NK-92 (cell line): ENCODE data around the gene TRIO.

ENCODE experiments used
- DNase-seq: peaks from one replicate; lab custom pipeline; 2025; ENCODE audit not compliant: unreplicated experiment; lab: John Stamatoyannopoulos, UW

Gene TRIO

DNA sequence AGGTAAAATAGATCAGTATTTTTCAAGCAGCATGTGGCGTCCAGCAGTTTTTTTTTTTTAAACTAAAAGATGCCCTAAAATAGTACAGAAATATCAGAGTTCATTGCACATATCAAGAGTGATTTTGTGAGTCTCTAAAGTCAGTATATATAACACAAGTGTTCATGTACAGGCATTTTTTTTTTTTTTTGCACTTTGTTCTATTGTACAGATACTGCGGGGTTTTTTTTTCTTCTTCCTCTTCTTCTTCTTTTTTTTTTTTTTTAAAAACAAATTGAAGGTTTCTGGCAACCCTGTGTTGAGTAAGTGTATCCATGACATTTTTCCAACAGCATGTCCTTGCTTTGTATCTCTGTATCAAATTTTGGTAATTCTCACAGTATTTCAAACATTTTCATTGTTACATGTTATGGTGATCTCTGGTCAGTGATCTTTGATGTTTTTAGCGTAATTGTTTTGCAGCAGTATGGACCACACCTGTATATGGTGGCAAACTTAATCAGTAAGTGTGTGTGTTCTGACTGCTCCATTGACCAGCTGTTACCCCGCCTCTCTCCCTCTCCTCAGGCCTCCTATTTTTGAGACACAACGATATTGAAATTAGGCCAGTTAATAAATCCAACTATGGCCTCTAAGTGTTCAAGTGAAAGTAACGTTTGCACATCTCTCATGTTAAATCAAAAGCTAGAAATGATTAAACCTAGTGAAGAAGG, 76.8 kb downstream of the TRIO start:
- no peak for DNase-seq

DNA sequence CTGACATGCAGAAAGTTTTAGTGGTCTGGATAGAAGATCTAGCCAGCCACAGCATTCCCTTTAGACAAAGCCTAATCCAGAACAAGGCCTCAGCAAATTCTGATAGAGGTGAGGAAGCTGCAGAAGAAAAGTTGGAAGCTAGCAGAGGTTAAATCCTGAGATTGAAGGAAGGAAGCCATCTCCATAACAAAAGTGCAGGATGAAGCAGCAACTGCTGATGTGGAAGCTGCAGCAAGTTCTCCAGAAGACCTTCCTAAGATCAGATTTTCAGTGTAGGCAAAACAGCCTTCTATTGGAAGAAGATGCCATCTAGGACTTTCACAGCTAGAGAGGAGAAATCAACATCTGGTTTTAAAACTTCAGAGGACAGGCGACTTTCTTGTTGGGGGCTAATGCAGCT, 77.5 kb downstream of the TRIO start:
- DNase-seq: no peak

GRCh38 chr5:14221732-14222131, 78.6 kb downstream of the TRIO start:
- DNase-seq: no peak

DNA sequence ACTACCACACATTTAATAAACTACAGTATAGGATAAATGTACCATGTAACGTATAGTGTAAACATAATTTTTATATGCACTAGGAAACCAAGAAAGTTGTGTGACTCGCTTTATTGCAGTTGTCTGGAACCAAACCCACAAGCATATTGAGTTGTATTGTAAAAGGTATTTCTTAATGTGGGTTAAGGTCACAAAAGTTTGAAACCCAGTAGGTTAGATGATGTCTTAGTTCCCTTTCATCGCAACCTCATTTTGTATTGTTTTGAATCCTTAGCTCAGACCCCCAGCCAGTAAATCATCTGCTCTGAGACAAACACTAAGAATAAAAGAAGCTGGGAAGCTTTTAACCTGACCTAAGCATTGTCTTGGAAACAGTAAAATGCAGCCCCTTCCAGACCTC, 79.1 kb downstream of the TRIO start:
- DNase-seq: no peak

- no peak for DNase-seq
These were observed 80.2 kb downstream of the TRIO start for GRCh38 chr5:14223372-14223771.

DNA sequence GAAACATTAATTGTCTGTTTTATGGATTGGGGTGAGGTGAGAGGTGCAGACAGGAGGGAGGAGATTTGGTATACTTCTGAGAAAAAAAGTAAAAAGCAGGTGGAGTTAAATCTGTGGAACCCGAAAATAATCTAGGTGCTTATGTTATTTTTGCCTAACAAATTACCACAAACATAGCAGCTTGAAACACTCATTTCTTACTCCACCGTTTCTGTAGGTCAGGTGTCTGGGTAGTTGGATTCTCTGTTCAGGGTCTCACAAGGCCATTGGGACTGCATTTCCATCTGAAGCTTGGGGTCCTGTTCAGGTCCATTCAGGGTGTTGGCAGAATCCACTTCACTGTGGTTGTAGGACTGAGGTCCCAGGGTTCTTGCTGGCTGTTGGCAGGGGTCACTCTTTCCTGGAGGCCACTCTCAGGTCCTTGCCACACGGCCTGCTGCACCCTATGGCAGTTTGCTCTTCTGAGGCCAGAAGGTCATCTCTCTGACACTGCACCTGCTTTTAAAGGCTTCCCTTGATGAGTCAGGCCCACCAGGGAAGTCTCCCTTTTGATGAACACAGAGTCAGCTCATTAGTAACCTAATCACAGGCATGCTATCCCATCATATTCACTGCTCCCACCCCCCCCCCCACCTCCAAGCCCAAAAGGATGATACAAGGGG, 82.2 kb downstream of the TRIO start:
- DNase-seq: no peak

DNA sequence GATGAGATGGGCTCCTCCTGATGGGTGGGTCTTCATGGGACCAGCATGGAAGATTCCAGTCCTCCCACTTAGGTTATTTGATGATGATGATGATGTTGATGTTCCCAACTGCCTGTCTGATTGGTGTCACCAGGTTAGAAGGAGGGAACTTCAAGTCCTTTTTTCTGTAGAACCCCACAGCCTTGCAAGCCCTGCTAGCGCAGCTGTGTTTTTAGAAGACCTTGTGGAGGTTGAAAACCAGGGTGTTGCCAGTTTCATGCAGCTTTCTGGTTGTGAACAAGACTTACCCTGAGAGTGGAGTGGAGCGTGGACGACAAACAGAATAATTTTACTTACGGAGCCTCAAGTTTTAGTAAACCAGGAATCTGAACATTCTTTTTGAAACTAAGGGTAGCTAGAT, 83.0 kb downstream of the TRIO start:
- DNase-seq: no peak

- no peak for DNase-seq
These were observed 83.4 kb downstream of the TRIO start for GRCh38 chr5:14226554-14226953.

DNA sequence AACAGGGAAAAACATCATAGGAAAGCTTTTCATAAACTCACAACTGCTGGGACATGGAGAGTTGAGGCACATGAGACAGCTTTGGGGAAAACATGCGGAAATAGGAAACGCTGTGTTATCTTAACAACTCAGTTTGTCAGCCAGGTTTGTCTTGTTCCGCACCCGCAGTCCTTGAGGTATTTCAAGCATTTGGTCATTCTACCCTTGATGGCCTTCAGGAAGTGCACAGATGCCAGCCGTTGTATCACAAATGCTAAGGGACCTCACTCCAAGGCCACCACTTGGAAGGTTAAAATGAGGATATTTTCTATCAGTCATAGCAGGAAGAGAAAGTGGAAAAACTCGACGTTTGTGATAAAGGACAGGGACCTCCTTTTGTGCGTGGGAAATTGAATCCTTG, 83.8 kb downstream of the TRIO start:
- no peak for DNase-seq

- DNase-seq: no peak
These were observed 84.4 kb downstream of the TRIO start for GRCh38 chr5:14227513-14227912.

DNA sequence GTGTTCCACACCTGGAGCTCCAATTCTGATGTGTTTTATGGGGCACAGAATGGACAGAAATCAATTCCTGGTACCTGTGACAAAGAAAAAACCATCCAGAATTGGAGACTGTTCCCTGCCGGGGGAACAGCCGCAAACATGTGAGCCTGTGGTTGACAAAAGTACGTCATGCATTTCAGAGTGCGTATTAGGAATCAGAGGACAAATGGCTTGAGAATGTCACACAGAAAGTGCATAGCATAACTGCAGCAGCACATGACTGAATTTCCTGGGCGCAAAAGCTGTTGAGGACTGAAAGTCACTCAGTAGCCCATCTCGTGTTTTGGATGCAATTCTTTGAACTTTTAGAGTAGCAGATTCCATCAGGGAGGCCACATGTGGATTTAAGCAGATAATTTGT, 85.1 kb downstream of the TRIO start:
- DNase-seq: no peak

- DNase-seq: no peak
These were observed 86.0 kb downstream of the TRIO start for GRCh38 chr5:14229181-14229580.

DNA sequence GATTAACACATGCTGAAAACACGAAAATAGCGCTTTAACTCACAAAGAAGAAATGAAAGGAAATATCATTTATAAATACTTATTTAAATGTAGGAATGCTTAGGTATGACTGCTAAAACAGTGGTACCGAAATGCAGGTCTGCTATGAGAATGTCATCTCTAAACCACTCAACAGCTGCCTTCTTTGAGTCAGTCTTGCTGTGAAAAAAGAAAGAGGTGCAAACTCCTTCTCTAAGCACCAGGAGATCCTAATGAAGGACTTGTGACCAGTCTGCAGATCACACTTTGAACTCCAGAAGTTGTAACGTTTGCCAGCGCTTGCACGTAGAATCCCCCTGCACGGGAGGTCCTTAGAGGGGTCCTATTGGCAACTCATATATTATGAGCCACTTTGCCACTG, 86.6 kb downstream of the TRIO start:
- DNase-seq: no peak

DNA sequence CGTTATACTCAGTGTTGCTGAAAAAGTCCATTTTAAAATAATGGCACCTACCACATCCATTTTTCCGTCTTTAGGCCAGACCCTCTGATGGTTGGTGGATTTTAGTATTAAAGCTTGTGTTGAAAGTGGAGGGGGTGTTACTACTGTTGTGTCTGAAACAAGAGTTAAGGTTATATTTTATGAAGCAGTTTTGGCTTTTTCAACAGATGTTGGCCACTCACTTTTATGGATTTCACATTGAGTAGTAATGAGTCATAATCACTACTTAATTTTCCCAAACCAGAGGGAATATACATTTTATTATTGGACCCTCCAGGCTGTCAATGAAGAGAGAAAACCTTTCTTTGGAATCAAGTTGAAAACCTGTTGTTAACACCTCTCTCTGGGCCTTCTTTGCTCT, 88.0 kb downstream of the TRIO start:
- DNase-seq: no peak

- no peak for DNase-seq
These were observed 88.7 kb downstream of the TRIO start for GRCh38 chr5:14231890-14232289.

DNA sequence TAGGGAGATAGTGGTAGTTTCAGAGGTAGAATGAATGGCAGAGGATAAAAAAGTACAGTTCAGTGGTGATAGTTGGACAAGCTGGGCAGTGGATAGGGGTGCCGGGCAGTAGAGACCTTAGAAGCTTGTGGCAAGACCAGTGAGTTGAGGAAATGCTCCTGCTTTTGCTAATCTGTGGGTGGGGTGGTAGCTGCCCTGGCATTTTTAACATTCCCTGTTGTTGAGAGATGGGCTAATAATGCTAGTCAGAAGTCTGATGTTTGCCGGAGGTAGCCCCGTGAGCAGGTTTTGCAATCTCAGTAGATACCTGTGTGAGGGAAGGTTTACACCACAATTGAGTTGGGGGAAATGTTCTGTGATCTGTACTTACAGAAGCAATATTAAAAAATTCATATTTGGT, 91.1 kb downstream of the TRIO start:
- DNase-seq: no peak

GRCh38 chr5:14235872-14236271, 92.7 kb downstream of the TRIO start:
- no peak for DNase-seq

- no peak for DNase-seq
These were observed 93.6 kb downstream of the TRIO start for GRCh38 chr5:14236757-14237156.

GRCh38 chr5:14237317-14238086, 94.4 kb downstream of the TRIO start:
- no peak for DNase-seq

DNA sequence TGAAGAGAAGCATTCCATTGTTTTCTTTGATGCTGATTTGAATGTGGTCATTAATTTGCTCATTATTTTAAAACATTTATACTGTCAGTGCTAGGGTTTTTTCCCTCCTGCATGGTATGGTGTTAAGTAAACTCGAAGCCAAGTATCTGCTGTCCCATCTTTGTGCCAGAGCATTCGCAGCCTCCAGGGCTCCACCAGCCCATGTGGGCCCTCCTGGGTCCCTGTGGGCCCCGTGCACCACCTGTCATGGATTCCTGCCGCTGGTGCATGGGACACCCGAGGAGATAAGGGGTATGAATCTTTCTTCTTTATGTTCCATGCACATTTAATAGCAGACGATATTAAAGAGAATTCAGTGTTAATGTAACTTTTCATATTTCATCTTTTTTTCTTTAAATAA, 95.1 kb downstream of the TRIO start:
- no peak for DNase-seq

GRCh38 chr5:14239404-14239803, 96.3 kb downstream of the TRIO start:
- DNase-seq: no peak

DNA sequence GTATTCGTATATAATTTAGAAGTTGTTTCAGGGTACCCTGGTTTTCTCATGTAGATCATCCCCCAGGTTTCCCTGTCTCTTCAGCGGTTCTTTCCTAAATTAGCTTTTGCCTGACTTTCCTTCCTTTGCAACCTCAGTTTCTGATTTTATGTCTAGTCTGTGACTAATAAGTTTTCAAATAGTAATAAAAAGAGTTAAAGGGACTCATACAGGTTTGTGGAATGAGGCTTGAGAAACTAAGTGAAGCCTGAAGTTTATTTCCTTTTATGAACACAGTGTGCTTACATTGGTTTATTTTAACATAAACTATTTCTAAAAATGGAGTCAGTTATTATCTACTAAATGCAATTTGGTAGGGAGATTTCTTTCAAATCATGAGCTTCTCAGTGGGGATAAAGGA, 96.8 kb downstream of the TRIO start:
- DNase-seq: no peak
